ENCODE results near the gene SPRY2. TPM values are rescaled to one million over a fixed set of nuclear protein-coding genes. Genes with fewer than 3 reads are reported as not detected.

Gene SPRY2
- total and polyA plus RNA-seq, 2 of the 13 experiments (the other 11 are each of a cell fraction or from before 2014, with no cell fraction given), result 7.4 to 25.1 TPM

GRCh38 chr13:80336370-80336769 is 4.6 kb downstream of the SPRY2 start (continued):
- TF ChIP-seq SOX13 (IDR thresholded peaks at IDR 0.05), result no peak
- peak in 1 of 2 experiments; percentile 19; a peak in 1 of 4 replicates for TF ChIP-seq SOX13 (CRISPR knock-in tag; conservative IDR thresholded peaks at IDR 0.05 in 1 of 2, IDR thresholded peaks at IDR 0.05 in 1 of 2)
- TF ChIP-seq TSC22D2 (CRISPR knock-in tag; IDR thresholded peaks at IDR 0.05; ENCODE audit: borderline replicate concordance), result no peak
- TF ChIP-seq ZNF580 (CRISPR knock-in tag; IDR thresholded peaks at IDR 0.05; ENCODE audit: borderline replicate concordance, low read depth), result no peak
- TF ChIP-seq CEBPG (CRISPR knock-in tag; IDR thresholded peaks at IDR 0.05), result peak; percentile 67; the same call in 1 of the 2 replicates
- peak; percentile 76; the same call in 1 of the 2 replicates for TF ChIP-seq ZNF205 (CRISPR knock-in tag; IDR thresholded peaks at IDR 0.05)
- TF ChIP-seq ZEB1 (IDR thresholded peaks at IDR 0.05; ENCODE audit: insufficient replicate concordance, low read depth), result no peak
- TF ChIP-seq ZNF691 (CRISPR knock-in tag; IDR thresholded peaks at IDR 0.05; ENCODE audit: borderline replicate concordance, low read depth), result no peak
- no peak for TF ChIP-seq ASH2L (IDR thresholded peaks at IDR 0.05; ENCODE audit: insufficient read length, low read depth, low read length)
- TF ChIP-seq RERE (CRISPR knock-in tag; IDR thresholded peaks at IDR 0.05; ENCODE audit: low read depth), result no peak
- TF ChIP-seq CCDC6 (CRISPR knock-in tag; IDR thresholded peaks at IDR 0.05), result no peak
- TF ChIP-seq ZSCAN20 (CRISPR knock-in tag; IDR thresholded peaks at IDR 0.05; ENCODE audit: borderline replicate concordance), result no peak
- no peak for TF ChIP-seq PHF20 (CRISPR knock-in tag; IDR thresholded peaks at IDR 0.05)
- TF ChIP-seq RBM22 (optimal IDR thresholded peaks at IDR 0.05; ENCODE audit: low read length), result no peak

Data from HepG2 (cell line).